ENCODE data around the gene CHAD.

DNA sequence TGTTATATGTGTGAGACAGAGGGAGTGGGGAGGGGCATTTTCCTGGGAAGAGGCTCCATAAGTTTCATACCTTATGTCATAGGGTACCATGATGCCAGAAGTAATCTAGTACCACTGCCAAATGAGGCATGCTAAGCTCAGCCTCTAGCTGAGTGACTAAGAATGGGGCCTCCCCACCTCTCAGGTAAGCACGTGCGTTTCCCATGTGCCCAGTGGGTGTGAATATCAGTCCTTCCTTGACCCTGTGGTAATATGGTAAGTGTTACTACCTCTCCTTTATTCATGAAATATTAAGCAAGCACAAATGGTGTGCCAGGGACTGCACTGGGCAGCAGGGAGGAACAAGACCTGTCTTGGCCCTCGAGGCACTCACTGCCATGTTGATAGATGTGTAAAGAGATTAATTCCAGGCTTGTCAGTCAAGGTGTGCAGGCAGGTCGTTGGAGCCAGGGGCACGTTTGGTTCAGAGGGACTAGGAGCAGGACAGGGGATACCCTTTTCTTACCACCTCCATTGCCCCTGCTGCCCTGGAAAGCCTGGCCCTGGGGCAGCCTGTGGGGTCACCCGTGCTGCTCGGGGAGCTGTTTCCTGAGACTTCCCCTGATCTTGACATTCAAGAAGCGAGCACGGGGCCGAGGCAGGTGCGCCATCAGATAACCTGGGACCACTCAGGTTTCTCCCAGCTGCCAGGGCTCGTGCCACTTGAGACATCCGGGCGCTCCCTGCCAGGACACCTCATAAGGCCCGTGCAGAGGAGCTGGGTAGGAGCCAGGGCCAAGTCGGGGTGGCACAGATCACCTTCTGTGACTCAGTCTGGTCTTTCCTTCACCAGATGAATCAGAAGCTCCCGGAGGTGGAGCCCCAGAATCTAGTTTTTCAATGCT, 18.8 kb upstream of the CHAD start:
- no peak for TF ChIP-seq ZBTB21 (CRISPR knock-in tag; IDR thresholded peaks at IDR 0.05; ENCODE audit: borderline replicate concordance)
- TF ChIP-seq, protein P1, sequence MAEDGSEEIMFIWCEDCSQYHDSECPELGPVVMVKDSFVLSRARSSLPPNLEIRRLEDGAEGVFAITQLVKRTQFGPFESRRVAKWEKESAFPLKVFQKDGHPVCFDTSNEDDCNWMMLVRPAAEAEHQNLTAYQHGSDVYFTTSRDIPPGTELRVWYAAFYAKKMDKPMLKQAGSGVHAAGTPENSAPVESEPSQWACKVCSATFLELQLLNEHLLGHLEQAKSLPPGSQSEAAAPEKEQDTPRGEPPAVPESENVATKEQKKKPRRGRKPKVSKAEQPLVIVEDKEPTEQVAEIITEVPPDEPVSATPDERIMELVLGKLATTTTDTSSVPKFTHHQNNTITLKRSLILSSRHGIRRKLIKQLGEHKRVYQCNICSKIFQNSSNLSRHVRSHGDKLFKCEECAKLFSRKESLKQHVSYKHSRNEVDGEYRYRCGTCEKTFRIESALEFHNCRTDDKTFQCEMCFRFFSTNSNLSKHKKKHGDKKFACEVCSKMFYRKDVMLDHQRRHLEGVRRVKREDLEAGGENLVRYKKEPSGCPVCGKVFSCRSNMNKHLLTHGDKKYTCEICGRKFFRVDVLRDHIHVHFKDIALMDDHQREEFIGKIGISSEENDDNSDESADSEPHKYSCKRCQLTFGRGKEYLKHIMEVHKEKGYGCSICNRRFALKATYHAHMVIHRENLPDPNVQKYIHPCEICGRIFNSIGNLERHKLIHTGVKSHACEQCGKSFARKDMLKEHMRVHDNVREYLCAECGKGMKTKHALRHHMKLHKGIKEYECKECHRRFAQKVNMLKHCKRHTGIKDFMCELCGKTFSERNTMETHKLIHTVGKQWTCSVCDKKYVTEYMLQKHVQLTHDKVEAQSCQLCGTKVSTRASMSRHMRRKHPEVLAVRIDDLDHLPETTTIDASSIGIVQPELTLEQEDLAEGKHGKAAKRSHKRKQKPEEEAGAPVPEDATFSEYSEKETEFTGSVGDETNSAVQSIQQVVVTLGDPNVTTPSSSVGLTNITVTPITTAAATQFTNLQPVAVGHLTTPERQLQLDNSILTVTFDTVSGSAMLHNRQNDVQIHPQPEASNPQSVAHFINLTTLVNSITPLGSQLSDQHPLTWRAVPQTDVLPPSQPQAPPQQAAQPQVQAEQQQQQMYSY (CRISPR knock-in tag; IDR thresholded peaks at IDR 0.05), result no peak
